Right lobe of liver (tissue), 6 donors: ENCODE results near the gene MFSD6. TPM values are rescaled to one million over a fixed set of nuclear protein-coding genes. Genes with fewer than 3 reads are reported as not detected.

Experiments
- ATAC-seq, 4 donors: fragments of 200-7000 bp; cut with Tn5 transposase; one replicate each; pipeline ENCODE4 v1.9.1; 2020; ENCODE audit warnings: mild to moderate bottlenecking in 4 of 4, moderate library complexity in 4 of 4
- DNase-seq, 3 donors: peaks; one replicate each; pipeline ENCODE4 v3.0.0-alpha.2; 2020
- H3K27ac ChIP-seq, 3 donors: fragments of 200-600 bp; one replicate each; pipeline ENCODE4 v1.8.0; 2022
- H3K27me3 ChIP-seq, 2 donors: fragments of 200-600 bp; one replicate each; pipeline ENCODE4 v1.8.0; 2022
- H3K36me3 ChIP-seq, 4 donors: fragments of 200-600 bp; sonication (generic) in 1 of 4; one replicate each; pipeline versions ENCODE4 v1.5.1 to v1.8.0; 2017 to 2022; ENCODE audit warnings: control low read depth in 1 of 4
- H3K4me1 ChIP-seq, 4 donors: fragments of 200-600 bp; sonication (generic) in 1 of 4; one replicate each; pipeline versions ENCODE4 v1.5.1 to v1.8.0; 2017 to 2022; ENCODE audit warnings: control low read depth in 1 of 4
- H3K4me3 ChIP-seq, 3 donors: fragments of 200-600 bp; one replicate each; pipeline ENCODE4 v1.8.0; 2022
- H3K9me3 ChIP-seq, 4 donors: fragments of 200-600 bp; sonication (generic) in 1 of 4; one replicate each; pipeline versions ENCODE4 v1.5.1 to v1.8.0; 2017 to 2022; ENCODE audit warnings: control low read depth in 1 of 4
- CTCF ChIP-seq, 4 donors: fragments of 200-600 bp in 3 of 4; fragments of 450-650 bp in 1 of 4; IDR thresholded peaks; one replicate each; pipeline versions ENCODE4 v1.5.1 to v1.8.0; 2016 to 2022; ENCODE audit warnings: antibody characterized with exemption in 4 of 4, mild to moderate bottlenecking in 2 of 4
- POLR2A ChIP-seq: fragments of 450-650 bp; IDR thresholded peaks from one replicate; pipeline ENCODE4 v1.6.1; 2017; ENCODE audit warnings: antibody characterized with exemption, mild to moderate bottlenecking
- WGBS: methylation state at CpG from one replicate; pipeline ENCODE4 v1.1.6; 2018; ENCODE audit warnings: low coverage, low lambda C conversion rate; ENCODE audit not compliant: insufficient coverage; ENCODE audit errors: missing lambda C conversion rate; 5-methylcytosine and 5-hydroxymethylcytosine counted together
- intact Hi-C, 2 donors: fragments of 100-400 bp; cut with DNase I; formaldehyde crosslinking; loops; one replicate each; pipeline versions ENCODE4 v1.11.2 to v1.14.1; 2022
- total RNA-seq, 6 experiments: library from RNA; depleted of rRNA in 2 of 6; stranded (reverse); fragments of >200 nt in 2 of 6; fragmentation: NEBNext Ultra II Directional in 3 of 6; extraction: Animal tissue kit (Norgen Biotek cat#: 25700) in 3 of 6; gene quantifications; one replicate each; pipeline versions ENCODE4 v1.1.0 to v1.2.4, GENCODE V29; 2016 to 2023
- donor health status: DM: no; HTN: yes; CAD: no.
- donor health status: DM: no; HTN: no; CAD: no.
- donor health status: DM: no; HTN: no; CAD: no.
- donor health status: DM: no; HTN: yes; CAD: no.
- donor health status: DM: no; HTN: yes; CAD: no.

Gene MFSD6
- total RNA-seq, 6 experiments from 2014 or later: 1.5 to 14.8 (median 4.1) TPM

- intact Hi-C loops: loop anchor here in 1 of 2 donors (10.0 kb wide), 1 partner anchor 117 kb away; no protein-coding TSS in a partner anchor
- DNase-seq: no peak
- H3K27me3 ChIP-seq: no peaks in the 10 kb centered on the region
- H3K9me3 ChIP-seq: no peaks in the 10 kb centered on the region
- H3K4me1 ChIP-seq: no peaks in the 10 kb centered on the region
- H3K4me3 ChIP-seq: no peak overlapping the region
- no peak for TF ChIP-seq CTCF (IDR thresholded peaks at IDR 0.05)
- no peak for TF ChIP-seq POLR2A
- no peak overlapping the region for H3K27ac ChIP-seq
- 84% methylated on average over 3 of the region's 3 CpGs for WGBS
- ATAC-seq: no peak
- H3K36me3 ChIP-seq: no peaks in the 10 kb centered on the region
These were observed 20.7 kb upstream of the MFSD6 start for GRCh38 chr2:190387422-190387821.

GRCh38 chr2:190396271-190396670 lies 11.9 kb upstream of the MFSD6 start:
- no peak overlapping the region for H3K27ac ChIP-seq
- WGBS: 29% methylated on average over 2 of the region's 2 CpGs
- no peaks in the 10 kb centered on the region for H3K27me3 ChIP-seq
- H3K36me3 ChIP-seq: no peaks in the 10 kb centered on the region
- intact Hi-C loops: no loop called here
- peak; percentile 48 to 68 (median 58) for ATAC-seq
- no peaks in the 10 kb centered on the region for H3K9me3 ChIP-seq
- no peaks in the 10 kb centered on the region for H3K4me1 ChIP-seq
- no peak for TF ChIP-seq POLR2A
- no peak for TF ChIP-seq CTCF (IDR thresholded peaks at IDR 0.05)
- DNase-seq: no peak
- H3K4me3 ChIP-seq: no peak overlapping the region

GRCh38 chr2:190402986-190403603 lies 5.1 kb upstream of the MFSD6 start:
- TF ChIP-seq CTCF (IDR thresholded peaks at IDR 0.05) (no peak), POLR2A (no peak)
- H3K4me3 ChIP-seq: no peak overlapping the region
- no peak for ATAC-seq
- no peaks in the 10 kb centered on the region for H3K4me1 ChIP-seq
- no peak overlapping the region for H3K27ac ChIP-seq
- H3K27me3 ChIP-seq: no peaks in the 10 kb centered on the region
- DNase-seq: no peak
- no peaks in the 10 kb centered on the region for H3K36me3 ChIP-seq
- no peaks in the 10 kb centered on the region for H3K9me3 ChIP-seq
- intact Hi-C loops: no loop called here
- WGBS: 33% methylated on average over 4 of the region's 5 CpGs

GRCh38 chr2:190404487-190404886 lies 3.7 kb upstream of the MFSD6 start:
- no peak for ATAC-seq
- Histone ChIP-seq H3K27ac (no peak overlapping the region), H3K4me3 (no peak overlapping the region), H3K9me3 (no peaks in the 10 kb centered on the region), H3K36me3 (no peaks in the 10 kb centered on the region), H3K4me1 (peaks cover 0 to 8% (median 0%) of the 10 kb centered on the region in 4 donors), H3K27me3 (no peaks in the 10 kb centered on the region)
- intact Hi-C loops: no loop called here
- DNase-seq: no peak
- TF ChIP-seq CTCF (IDR thresholded peaks at IDR 0.05) (no peak), POLR2A (no peak)

- ATAC-seq (no peak), DNase-seq (no peak)
- Histone ChIP-seq H3K27me3 (no peaks in the 10 kb centered on the region), H3K36me3 (no peaks in the 10 kb centered on the region), H3K4me3 (no peak overlapping the region), H3K27ac (no peak overlapping the region), H3K4me1 (peaks cover 0 to 8% (median 0%) of the 10 kb centered on the region in 4 donors), H3K9me3 (no peaks in the 10 kb centered on the region)
- intact Hi-C loops: no loop called here
- 89% methylated on average over 3 of the region's 3 CpGs for WGBS
- no peak for TF ChIP-seq CTCF (IDR thresholded peaks at IDR 0.05)
- no peak for TF ChIP-seq POLR2A
These were observed 3.1 kb upstream of the MFSD6 start for GRCh38 chr2:190405070-190405469.
